ENCODE results near the gene AIF1L.

DNA sequence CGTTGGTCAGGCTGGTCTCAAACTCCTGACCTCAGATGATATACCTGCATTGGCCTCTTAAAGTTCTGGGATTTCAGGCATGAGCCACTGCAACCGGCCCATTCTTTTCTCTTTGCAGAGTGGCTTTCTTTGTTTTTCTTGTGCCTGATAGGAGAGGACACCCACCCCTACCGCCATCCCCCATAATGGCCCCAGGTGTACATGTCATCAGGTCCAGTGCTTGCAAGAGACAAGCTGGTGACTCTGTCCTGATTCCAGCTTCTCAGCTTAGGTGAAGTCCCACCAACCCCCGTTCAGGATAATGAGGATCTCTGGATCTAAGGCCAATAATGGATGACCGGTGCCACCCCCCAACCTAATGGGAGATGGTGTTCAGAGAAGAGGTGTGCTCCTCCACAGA is 2.3 kb upstream of the AIF1L start:
- TF ChIP-seq, protein P1, sequence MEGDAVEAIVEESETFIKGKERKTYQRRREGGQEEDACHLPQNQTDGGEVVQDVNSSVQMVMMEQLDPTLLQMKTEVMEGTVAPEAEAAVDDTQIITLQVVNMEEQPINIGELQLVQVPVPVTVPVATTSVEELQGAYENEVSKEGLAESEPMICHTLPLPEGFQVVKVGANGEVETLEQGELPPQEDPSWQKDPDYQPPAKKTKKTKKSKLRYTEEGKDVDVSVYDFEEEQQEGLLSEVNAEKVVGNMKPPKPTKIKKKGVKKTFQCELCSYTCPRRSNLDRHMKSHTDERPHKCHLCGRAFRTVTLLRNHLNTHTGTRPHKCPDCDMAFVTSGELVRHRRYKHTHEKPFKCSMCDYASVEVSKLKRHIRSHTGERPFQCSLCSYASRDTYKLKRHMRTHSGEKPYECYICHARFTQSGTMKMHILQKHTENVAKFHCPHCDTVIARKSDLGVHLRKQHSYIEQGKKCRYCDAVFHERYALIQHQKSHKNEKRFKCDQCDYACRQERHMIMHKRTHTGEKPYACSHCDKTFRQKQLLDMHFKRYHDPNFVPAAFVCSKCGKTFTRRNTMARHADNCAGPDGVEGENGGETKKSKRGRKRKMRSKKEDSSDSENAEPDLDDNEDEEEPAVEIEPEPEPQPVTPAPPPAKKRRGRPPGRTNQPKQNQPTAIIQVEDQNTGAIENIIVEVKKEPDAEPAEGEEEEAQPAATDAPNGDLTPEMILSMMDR (IDR thresholded peaks at IDR 0.05; ENCODE audit: insufficient read depth, low read length, poor library complexity, severe bottlenecking): no peak
- TF ChIP-seq EZH2phosphoT487 (conservative IDR thresholded peaks at IDR 0.05; ENCODE audit: low read length): no peak
